C4-2B (cell line): Measurements from ENCODE around the gene SZT2.

Experiments used
- H3K27ac ChIP-seq: fragments of 450-650 bp; 2 replicates; pipeline ENCODE4 v1.5.1; 2017
- CTCF ChIP-seq: fragments of 450-650 bp; conservative IDR thresholded peaks from 2 replicates; pipeline ENCODE4 v1.5.1; 2017; ENCODE audit warnings: mild to moderate bottlenecking
- ZFX ChIP-seq: fragments of 450-650 bp; IDR thresholded peaks from 2 replicates; pipeline ENCODE4 v1.6.1; 2017

Gene SZT2

GRCh38 chr1:43425045-43425444 is 35.3 kb downstream of the SZT2 start:
- no peak for TF ChIP-seq CTCF
- TF ChIP-seq ZFX, result no peak
- H3K27ac ChIP-seq, result no peak overlapping the region

GRCh38 chr1:43426221-43426620 is 36.5 kb downstream of the SZT2 start:
- TF ChIP-seq ZFX (no peak), CTCF (no peak)
- no peak overlapping the region for H3K27ac ChIP-seq

- TF ChIP-seq CTCF, result no peak
- no peak for TF ChIP-seq ZFX
- no peak overlapping the region for H3K27ac ChIP-seq
Measured at GRCh38 chr1:43427524-43427923, 37.8 kb downstream of the SZT2 start.

GRCh38 chr1:43427941-43428340 is 38.2 kb downstream of the SZT2 start:
- TF ChIP-seq CTCF, result no peak
- TF ChIP-seq ZFX, result no peak
- H3K27ac ChIP-seq, result no peak overlapping the region

GRCh38 chr1:43430831-43431230 is 41.1 kb downstream of the SZT2 start:
- no peak overlapping the region for H3K27ac ChIP-seq
- TF ChIP-seq ZFX (no peak), CTCF (no peak)

- TF ChIP-seq CTCF (no peak), ZFX (no peak)
Measured at GRCh38 chr1:43431676-43432075, 42.0 kb downstream of the SZT2 start.

GRCh38 chr1:43432171-43432860 is 42.6 kb downstream of the SZT2 start:
- no peak overlapping the region for H3K27ac ChIP-seq
- TF ChIP-seq ZFX (no peak), CTCF (no peak)

More at GRCh38 chr1:43431676-43432075, 42.0 kb downstream of the SZT2 start:
- no peak overlapping the region for H3K27ac ChIP-seq
